ENCODE measurements around the gene LETM1. TPM values are rescaled to one million over a fixed set of nuclear protein-coding genes. Genes with fewer than 3 reads are reported as not detected.
A peak's percentile ranks its signal among the peaks of the same experiment; 100 is the strongest.

LETM1 gene
- total and polyA plus RNA-seq, 2 of the 13 experiments (the other 11 are each of a cell fraction or from before 2014, with no cell fraction given), result 9.7 to 41.6 TPM

GRCh38 chr4:1792832-1793495, 63.0 kb downstream of the LETM1 start, which contains the start of gene FGFR3 (continued):
- TF ChIP-seq SNAPC4 (CRISPR knock-in tag; IDR thresholded peaks at IDR 0.05) (no peak), ZXDC (CRISPR knock-in tag; IDR thresholded peaks at IDR 0.05) (0 out of 2 replicates have a peak, but pooled peaks have one; percentile 63), ZNF513 (CRISPR knock-in tag; conservative IDR thresholded peaks at IDR 0.05) (no peak), ZNF75D (CRISPR knock-in tag; IDR thresholded peaks at IDR 0.05; ENCODE audit: borderline replicate concordance) (no peak), ZNF18 (CRISPR knock-in tag; IDR thresholded peaks at IDR 0.05; ENCODE audit: insufficient replicate concordance) (peak; percentile 77), SP1 (IDR thresholded peaks at IDR 0.05) (no peak), SP1 (CRISPR knock-in tag; IDR thresholded peaks at IDR 0.05) (no peak; the same call in 1 of the 2 replicates), TMF1 (CRISPR knock-in tag; IDR thresholded peaks at IDR 0.05; ENCODE audit: low read depth) (no peak), ZMAT3 (CRISPR knock-in tag; conservative IDR thresholded peaks at IDR 0.05) (no peak), SP4 (CRISPR knock-in tag; IDR thresholded peaks at IDR 0.05) (peak; percentile 73; the same call in 1 of the 2 replicates), LBX2 (CRISPR knock-in tag; IDR thresholded peaks at IDR 0.05; ENCODE audit: borderline replicate concordance) (0 out of 2 replicates have a peak, but pooled peaks have one; percentile 12), ZSCAN22 (CRISPR knock-in tag; IDR thresholded peaks at IDR 0.05) (no peak), NR2F1 (CRISPR knock-in tag; IDR thresholded peaks at IDR 0.05) (no peak), ZNF570 (CRISPR knock-in tag; IDR thresholded peaks at IDR 0.05; ENCODE audit: borderline replicate concordance) (no peak)
